Endothelial cell of umbilical vein (primary cell): Measurements from ENCODE around the gene ZNF850. TPM values are rescaled to one million over a fixed set of nuclear protein-coding genes. Genes with fewer than 3 reads are reported as not detected.
"Not testable (repeated sequence)": the region's sequence is repeated elsewhere in the genome, so short reads cannot be mapped to it uniquely, and the experiment has no call there.

Experiments used
- BruUV-seq: library from RNA; stranded (reverse); fragments of 400-500 nt; replicated peaks from 2 replicates; lab custom pipeline; 2021; lab: Mats Ljungman, UMichigan
- CTCF ChIA-PET: fragments of 300-600, 350-600 bp; sonication (Branson Sonifier 250); formaldehyde crosslinking; loops from one replicate; lab custom pipeline; 2021; ENCODE audit warnings: antibody characterized with exemption, inconsistent platforms; lab: Charles Lee
- POLR2A ChIA-PET: fragments of 300-600, 350-600 bp; sonication (Branson Sonifier 250); formaldehyde crosslinking; loops from one replicate; lab custom pipeline; 2021; ENCODE audit warnings: antibody characterized with exemption, inconsistent platforms; lab: Charles Lee
- DNase-seq: peaks from one replicate; pipeline ENCODE4 v3.0.0-alpha.2; 2011; ENCODE audit warnings: low read depth, low spot score
- FAIRE-seq: peaks from 2 replicates; lab custom pipeline; 2011; peaks lifted over from hg19 to GRCh38; lab: Jason Lieb, UNC
- H2AFZ ChIP-seq: 2 replicates; pipeline ENCODE4 v1.6.0; 2012; ENCODE audit warnings: low read depth, low read length, control low read depth, inconsistent platforms
- H3K27ac ChIP-seq: 2 replicates; pipeline ENCODE4 v1.5.1; 2011; ENCODE audit warnings: low read depth, mild to moderate bottlenecking, control low read depth, low read length, moderate library complexity; ENCODE audit not compliant: insufficient read depth
- H3K27me3 ChIP-seq, 2 experiments: 2 replicates each; pipeline versions ENCODE4 v1.6.0 to v1.6.1; 2011; ENCODE audit warnings: low read length in 2 of 2, mixed read lengths in 1 of 2; ENCODE audit not compliant: control insufficient read depth in 2 of 2, insufficient read depth in 2 of 2
- H3K36me3 ChIP-seq, 2 experiments: 2 replicates in 1 of 2; 3 replicates in 1 of 2; pipeline ENCODE4 v1.5.1; 2011; ENCODE audit warnings: low read length in 2 of 2, mild to moderate bottlenecking in 1 of 2, moderate library complexity in 1 of 2; ENCODE audit not compliant: control insufficient read depth in 2 of 2, insufficient read depth in 2 of 2; ENCODE audit errors: extremely low read depth in 1 of 2
- H3K4me1 ChIP-seq: 3 replicates; pipeline ENCODE4 v1.5.1; 2011; ENCODE audit warnings: mild to moderate bottlenecking, low read length; ENCODE audit not compliant: control insufficient read depth, insufficient read depth; ENCODE audit errors: extremely low read depth
- H3K4me2 ChIP-seq: 2 replicates; pipeline ENCODE4 v1.6.1; 2011; ENCODE audit warnings: low read length, control low read depth, mixed read lengths; ENCODE audit not compliant: insufficient read depth
- H3K4me3 ChIP-seq, 3 experiments: fragments of 200-600 bp in 1 of 3; sonication (generic), shearing (Covaris generic) in 1 of 3; replicated peaks in 1 of 3; 2 replicates each; pipeline ENCODE4 v1.5.1; 2011 to 2016; ENCODE audit warnings: control low read depth in 3 of 3, low read length in 3 of 3, mild to moderate bottlenecking in 2 of 3, inconsistent platforms in 1 of 3, low read depth in 1 of 3, moderate library complexity in 1 of 3; ENCODE audit not compliant: insufficient read depth in 1 of 3
- H3K79me2 ChIP-seq: 2 replicates; pipeline ENCODE4 v1.6.0; 2012; ENCODE audit warnings: low read length, inconsistent platforms; ENCODE audit not compliant: control insufficient read depth, insufficient read depth
- H3K9ac ChIP-seq: replicated peaks from 2 replicates; pipeline ENCODE3; 2011; ENCODE audit warnings: low read length, control low read depth; ENCODE audit not compliant: insufficient read depth; ENCODE audit errors: extremely low read depth
- H3K9me1 ChIP-seq: replicated peaks from 3 replicates; pipeline ENCODE4 v1.6.0; 2011; ENCODE audit warnings: mild to moderate bottlenecking, low read length; ENCODE audit not compliant: control insufficient read depth, insufficient read depth; ENCODE audit errors: extremely low read depth
- H3K9me3 ChIP-seq: replicated peaks from 2 replicates; pipeline ENCODE4 v1.5.1; 2012; ENCODE audit warnings: low read length, inconsistent platforms; ENCODE audit not compliant: control insufficient read depth, insufficient read depth
- H4K20me1 ChIP-seq: replicated peaks from 2 replicates; pipeline ENCODE3; 2011; ENCODE audit warnings: mild to moderate bottlenecking, low read length; ENCODE audit not compliant: control insufficient read depth, insufficient read depth; ENCODE audit errors: extremely low read depth
- CTCF ChIP-seq, 2 donors: IDR thresholded peaks; 1 replicate in 1 of 2; 2 replicates in 1 of 2; pipeline ENCODE4 v1.5.1; 2011; ENCODE audit warnings: low read length in 2 of 2, mild to moderate bottlenecking in 2 of 2, moderate library complexity in 2 of 2, control low read depth in 1 of 2, inconsistent platforms in 1 of 2, low read depth in 1 of 2; ENCODE audit not compliant: insufficient read depth in 1 of 2; ENCODE audit errors: extremely low read depth in 1 of 2
- EZH2 ChIP-seq: IDR thresholded peaks from 2 replicates; pipeline ENCODE4 v1.6.1; 2012; ENCODE audit warnings: borderline replicate concordance, low read depth, mild to moderate bottlenecking, moderate library complexity, low read length, inconsistent platforms; ENCODE audit not compliant: severe bottlenecking
- FOS ChIP-seq: IDR thresholded peaks from 2 replicates; pipeline ENCODE4 v1.6.1; 2011; ENCODE audit warnings: mild to moderate bottlenecking, low read length, moderate library complexity, borderline replicate concordance; ENCODE audit not compliant: insufficient read depth
- GATA2 ChIP-seq: IDR thresholded peaks from 2 replicates; pipeline ENCODE4 v1.7.0; 2011; ENCODE audit warnings: low read depth, mild to moderate bottlenecking, moderate library complexity, mixed read lengths, low read length; ENCODE audit not compliant: insufficient read length, insufficient read depth
- JUN ChIP-seq: IDR thresholded peaks from 2 replicates; pipeline ENCODE4 v1.6.1; 2011; ENCODE audit warnings: borderline replicate concordance, low read depth; ENCODE audit not compliant: insufficient read length, insufficient read depth
- MYC ChIP-seq: IDR thresholded peaks from one replicate; pipeline ENCODE4 v1.6.1; 2011; ENCODE audit warnings: mild to moderate bottlenecking, low read depth, low read length
- POLR2A ChIP-seq: IDR thresholded peaks from 2 replicates; pipeline ENCODE4 v1.6.1; 2012; ENCODE audit warnings: low read depth, mild to moderate bottlenecking, control low read depth, low read length
- POLR2AphosphoS5 ChIP-seq: IDR thresholded peaks from 2 replicates; pipeline ENCODE4 v1.6.1; 2012; ENCODE audit warnings: low read depth, mild to moderate bottlenecking, control low read depth, low read length, moderate library complexity; ENCODE audit not compliant: insufficient read depth
- dilution Hi-C: fragments of 300-500 bp; cut with MboI; formaldehyde crosslinking; loops from one replicate; pipeline ENCODE4 v1.15.0; 2019; ENCODE audit warnings: low sequenced_read_pairs; ENCODE audit not compliant: extremely low pct_ligation_motif_present
- intact Hi-C: fragments of 100-400 bp; cut with micrococcal nuclease; formaldehyde crosslinking; loops from one replicate; pipeline ENCODE4 v1.10.0; 2022
- polyA plus RNA-seq, 4 experiments: library from polyadenylated mRNA; depleted of rRNA in 3 of 4; stranded (reverse) in 3 of 4; unstranded in 1 of 4; fragments of >200 nt; gene quantifications; 2 replicates each; pipeline versions ENCODE4 v1.2.1 to v1.2.3, GENCODE V29; 2011 to 2012; ENCODE audit warnings: missing spikeins in 1 of 4
- total RNA-seq: library from RNA; stranded (reverse); gene quantifications from 2 replicates; pipeline ENCODE4 v1.2.3, GENCODE V29; 2021
- TF ChIP-seq, protein P1 (sequence below): IDR thresholded peaks from 2 replicates; pipeline ENCODE4 v1.6.1; 2011; ENCODE audit not compliant: insufficient read depth, insufficient read length

Gene ZNF850
- total and polyA plus RNA-seq, 2 donors (not counting 3 experiments of a cell fraction or from before 2014, with no cell fraction given), result 0.98 to 4.5 TPM

GRCh38 chr19:36749613-36750012 is 23.0 kb downstream of the ZNF850 start:
- H3K9me1 ChIP-seq, H2AFZ ChIP-seq, FAIRE-seq, BruUV-seq, H4K20me1 ChIP-seq, H3K27ac ChIP-seq, POLR2A ChIA-PET, H3K4me3 ChIP-seq, H3K79me2 ChIP-seq, H3K4me2 ChIP-seq, H3K9ac ChIP-seq, H3K27me3 ChIP-seq, CTCF ChIA-PET, H3K4me1 ChIP-seq, intact Hi-C loops, DNase-seq, dilution Hi-C loops: not testable (repeated sequence)
- Histone ChIP-seq H3K9me3 (peaks cover 39% of the 10 kb centered on the region), H3K36me3 (peaks cover 11% of the 10 kb centered on the region in 2 experiments)

DNA sequence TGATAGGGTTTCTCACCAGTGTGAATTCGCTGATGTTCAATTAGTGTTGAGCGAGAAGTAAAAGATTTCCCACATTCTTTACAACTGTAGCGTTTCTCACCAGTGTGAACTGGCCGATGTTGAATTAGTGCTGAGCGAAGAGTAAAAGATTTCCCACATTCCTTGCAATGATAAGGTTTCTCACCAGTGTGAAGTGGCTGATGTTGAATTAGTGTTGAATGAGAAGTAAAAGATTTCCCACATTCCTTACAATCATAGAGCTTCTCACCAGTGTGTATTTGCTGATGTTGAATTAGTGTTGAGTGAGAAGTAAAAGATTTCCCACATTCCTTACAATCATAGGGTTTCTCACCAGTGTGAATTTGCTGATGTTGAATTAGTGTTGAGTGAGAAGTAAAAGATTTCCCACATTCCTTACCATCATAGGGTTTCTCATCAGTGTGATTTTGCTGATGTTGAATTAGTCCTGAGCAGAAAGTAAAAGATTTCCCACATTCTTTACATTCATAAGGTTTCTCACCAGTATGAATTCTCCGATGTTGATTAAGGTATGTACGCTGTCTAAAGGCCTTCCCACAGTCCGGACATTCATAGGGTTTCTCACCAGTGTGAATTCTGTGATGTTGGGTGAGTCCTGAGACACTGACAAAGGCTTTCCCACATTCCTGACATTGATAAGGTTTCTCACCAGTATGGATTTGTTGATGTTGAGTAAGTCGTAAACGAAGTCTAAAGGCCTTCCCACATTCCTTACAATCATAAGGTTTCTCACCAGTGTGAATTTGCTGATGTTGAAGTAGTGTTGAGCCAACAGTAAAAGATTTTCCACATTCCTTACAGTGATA is 24.0 kb downstream of the ZNF850 start:
- Histone ChIP-seq H3K9me1 (no peaks in the 10 kb centered on the region), H4K20me1 (no peaks in the 10 kb centered on the region), H3K4me1 (no peaks in the 10 kb centered on the region), H3K36me3 (peaks cover 11% of the 10 kb centered on the region in 2 experiments), H3K4me2 (no peak overlapping the region), H3K79me2 (no peaks in the 10 kb centered on the region), H2AFZ (no peak overlapping the region), H3K4me3 (no peak overlapping the region), H3K9me3 (peaks cover 39% of the 10 kb centered on the region), H3K9ac (no peak overlapping the region), H3K27ac (no peak overlapping the region), H3K27me3 (no peaks in the 10 kb centered on the region)
- POLR2A ChIA-PET, result no interaction called here
- BruUV-seq, result no TSS peak
- DNase-seq (no peak), FAIRE-seq (no peak)
- intact Hi-C loops (no loop called here), dilution Hi-C loops (no loop called here)
- TF ChIP-seq, protein P1, sequence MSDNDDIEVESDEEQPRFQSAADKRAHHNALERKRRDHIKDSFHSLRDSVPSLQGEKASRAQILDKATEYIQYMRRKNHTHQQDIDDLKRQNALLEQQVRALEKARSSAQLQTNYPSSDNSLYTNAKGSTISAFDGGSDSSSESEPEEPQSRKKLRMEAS, result no peak
- no peak for TF ChIP-seq CTCF (IDR thresholded peaks at IDR 0.05; ENCODE audit: extremely low read depth in 1 of 2, insufficient read depth in 1 of 2, low read depth in 1 of 2, low read length in 2 of 2)
- no peak for TF ChIP-seq GATA2
- no peak for TF ChIP-seq MYC
- no peak for TF ChIP-seq POLR2AphosphoS5
- no peak for TF ChIP-seq EZH2
- no peak for TF ChIP-seq POLR2A
- TF ChIP-seq JUN, result no peak
- no peak for TF ChIP-seq FOS
- CTCF ChIA-PET, result no interaction called here
